Measurements from ENCODE around the gene SLC35G4.

SLC35G4 gene

DNA sequence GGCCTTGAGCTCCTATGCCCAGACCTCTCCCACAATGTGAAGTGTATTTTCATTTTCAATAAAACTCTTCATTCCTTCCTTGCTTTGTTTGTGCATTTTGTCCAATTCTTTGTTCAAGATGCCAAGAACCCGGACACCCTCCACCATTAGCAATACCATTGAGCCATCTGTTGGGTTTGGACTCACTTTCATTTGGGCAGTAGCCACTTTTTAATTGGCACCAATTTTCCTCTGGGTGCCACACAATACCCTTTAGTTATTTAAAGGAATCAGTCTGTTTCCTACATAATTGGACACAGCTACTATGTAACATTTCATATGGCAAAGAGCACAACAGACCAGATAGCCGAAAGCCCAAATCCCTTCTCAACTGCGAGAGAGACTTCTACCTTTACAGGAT is 22.5 kb upstream of the SLC35G4 start:
- TF ChIP-seq, protein P1, sequence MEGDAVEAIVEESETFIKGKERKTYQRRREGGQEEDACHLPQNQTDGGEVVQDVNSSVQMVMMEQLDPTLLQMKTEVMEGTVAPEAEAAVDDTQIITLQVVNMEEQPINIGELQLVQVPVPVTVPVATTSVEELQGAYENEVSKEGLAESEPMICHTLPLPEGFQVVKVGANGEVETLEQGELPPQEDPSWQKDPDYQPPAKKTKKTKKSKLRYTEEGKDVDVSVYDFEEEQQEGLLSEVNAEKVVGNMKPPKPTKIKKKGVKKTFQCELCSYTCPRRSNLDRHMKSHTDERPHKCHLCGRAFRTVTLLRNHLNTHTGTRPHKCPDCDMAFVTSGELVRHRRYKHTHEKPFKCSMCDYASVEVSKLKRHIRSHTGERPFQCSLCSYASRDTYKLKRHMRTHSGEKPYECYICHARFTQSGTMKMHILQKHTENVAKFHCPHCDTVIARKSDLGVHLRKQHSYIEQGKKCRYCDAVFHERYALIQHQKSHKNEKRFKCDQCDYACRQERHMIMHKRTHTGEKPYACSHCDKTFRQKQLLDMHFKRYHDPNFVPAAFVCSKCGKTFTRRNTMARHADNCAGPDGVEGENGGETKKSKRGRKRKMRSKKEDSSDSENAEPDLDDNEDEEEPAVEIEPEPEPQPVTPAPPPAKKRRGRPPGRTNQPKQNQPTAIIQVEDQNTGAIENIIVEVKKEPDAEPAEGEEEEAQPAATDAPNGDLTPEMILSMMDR (IDR thresholded peaks at IDR 0.05) = no peak

GRCh38 chr18:11587432-11587831 is 22.0 kb upstream of the SLC35G4 start:
- TF ChIP-seq, protein P1 (IDR thresholded peaks at IDR 0.05) = no peak

GRCh38 chr18:11587846-11588245 is 21.6 kb upstream of the SLC35G4 start:
- TF ChIP-seq, protein P1 (IDR thresholded peaks at IDR 0.05) = no peak

DNA sequence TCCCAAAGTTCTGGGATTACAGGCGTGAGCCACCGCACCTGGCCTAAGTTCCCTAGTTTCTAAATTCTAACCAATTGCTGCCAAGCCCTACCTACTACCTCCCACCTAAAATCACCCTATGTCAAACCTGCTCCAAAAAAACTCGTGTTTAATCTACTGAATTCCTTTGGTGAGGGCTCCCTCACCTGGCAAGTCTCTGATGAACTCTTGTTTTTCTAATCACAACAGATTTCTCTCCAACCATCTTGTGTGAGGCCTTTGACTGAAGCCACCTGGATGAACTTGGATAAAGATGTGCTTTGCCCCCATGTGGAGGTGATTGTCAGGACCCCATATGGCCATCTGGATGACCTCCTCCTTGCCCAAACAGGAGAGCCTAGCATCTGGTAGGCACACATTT is 17.4 kb upstream of the SLC35G4 start:
- TF ChIP-seq, protein P1 (IDR thresholded peaks at IDR 0.05) = no peak

DNA sequence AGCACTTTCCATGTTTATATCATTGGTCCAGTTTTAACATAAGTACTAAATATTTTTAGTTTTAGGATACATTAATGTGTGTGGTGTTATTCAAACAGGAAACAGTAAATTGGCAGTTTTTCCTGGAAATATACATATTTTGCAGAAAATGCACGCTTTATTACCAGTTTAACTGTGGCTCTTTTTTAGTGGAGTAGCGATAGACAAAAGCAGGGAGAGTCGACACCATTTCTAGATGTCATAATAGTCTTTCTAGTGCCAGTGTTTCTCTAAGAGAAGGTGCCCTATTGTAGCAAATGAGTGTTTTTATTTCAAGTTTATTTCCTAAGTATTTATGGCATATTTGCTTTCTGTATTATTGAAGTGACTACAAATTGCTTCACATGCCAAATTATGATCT is 9.1 kb upstream of the SLC35G4 start:
- TF ChIP-seq, protein P1 (IDR thresholded peaks at IDR 0.05) = no peak

- TF ChIP-seq, protein P1 (IDR thresholded peaks at IDR 0.05) = no peak
These were observed 1.5 kb upstream of the SLC35G4 start for GRCh38 chr18:11607906-11608305.

GRCh38 chr18:11649839-11650238 is 40.4 kb downstream of the SLC35G4 start:
- TF ChIP-seq, protein P1 (IDR thresholded peaks at IDR 0.05) = no peak

DNA sequence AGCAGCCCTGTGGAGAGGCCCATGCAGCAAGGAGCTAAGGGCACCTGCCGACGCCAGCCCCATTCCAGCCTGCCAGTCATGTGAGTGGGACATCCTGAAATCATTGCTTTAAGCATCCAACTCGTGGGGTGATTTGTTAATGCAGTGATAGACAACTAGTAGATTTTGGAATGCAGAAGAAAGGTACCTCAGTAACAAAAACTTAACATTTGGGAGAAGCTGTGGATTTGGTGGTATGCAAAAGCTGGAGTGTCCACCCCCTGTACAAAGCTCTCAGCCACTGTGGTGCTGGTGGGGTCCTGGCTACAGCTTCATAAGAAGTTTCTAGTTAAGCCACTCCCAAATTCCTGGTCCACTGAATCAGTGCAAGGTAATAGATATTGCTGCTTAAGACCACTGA is 42.5 kb downstream of the SLC35G4 start:
- TF ChIP-seq, protein P1 (IDR thresholded peaks at IDR 0.05) = no peak

Data from LNCAP (cell line).